GM19397 (cell line): Measurements from ENCODE around the gene SSR4.

ENCODE experiments used
- ATAC-seq: cut with Tn5 transposase; IDR thresholded peaks from one replicate; pipeline ENCODE4 v1.9.1; 2021; ENCODE audit warnings: mild to moderate bottlenecking, moderate library complexity; ENCODE audit not compliant: unreplicated experiment

The SSR4 gene

DNA sequence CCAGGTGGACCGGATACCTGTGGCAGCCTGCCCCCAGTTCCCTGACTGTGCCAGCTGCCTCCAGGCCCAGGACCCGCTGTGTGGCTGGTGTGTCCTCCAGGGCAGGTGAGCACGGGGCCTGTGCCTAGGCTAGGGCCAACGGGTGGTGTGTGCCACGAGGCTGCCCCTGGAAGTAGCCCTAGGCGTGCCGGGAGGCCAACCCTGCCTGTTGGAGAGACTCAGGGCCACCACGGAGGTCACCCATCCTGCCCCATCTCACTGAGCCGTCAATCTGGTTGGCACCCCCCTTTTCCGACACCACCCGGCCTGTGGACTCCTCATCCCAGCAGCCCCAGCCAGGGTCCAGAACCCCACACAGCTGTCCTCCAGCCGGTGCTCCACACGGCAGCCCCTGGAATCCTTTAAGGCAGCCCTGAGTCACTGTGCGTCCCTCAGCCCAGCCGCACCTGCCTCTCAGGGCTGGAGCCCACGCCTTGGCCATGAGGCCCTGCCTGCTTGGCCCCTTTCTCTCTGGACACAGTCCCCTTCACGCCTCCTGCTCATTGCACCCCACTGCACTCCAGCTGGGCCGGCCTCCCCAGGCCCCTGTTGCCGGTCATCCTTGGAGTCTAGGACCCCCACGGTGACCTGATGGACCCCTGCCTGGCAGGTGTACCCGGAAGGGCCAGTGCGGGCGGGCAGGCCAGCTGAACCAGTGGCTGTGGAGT is 25.2 kb upstream of the SSR4 start:
- ATAC-seq = no peak

GRCh38 chrX:153769865-153770600 is 24.4 kb upstream of the SSR4 start:
- ATAC-seq = no peak

DNA sequence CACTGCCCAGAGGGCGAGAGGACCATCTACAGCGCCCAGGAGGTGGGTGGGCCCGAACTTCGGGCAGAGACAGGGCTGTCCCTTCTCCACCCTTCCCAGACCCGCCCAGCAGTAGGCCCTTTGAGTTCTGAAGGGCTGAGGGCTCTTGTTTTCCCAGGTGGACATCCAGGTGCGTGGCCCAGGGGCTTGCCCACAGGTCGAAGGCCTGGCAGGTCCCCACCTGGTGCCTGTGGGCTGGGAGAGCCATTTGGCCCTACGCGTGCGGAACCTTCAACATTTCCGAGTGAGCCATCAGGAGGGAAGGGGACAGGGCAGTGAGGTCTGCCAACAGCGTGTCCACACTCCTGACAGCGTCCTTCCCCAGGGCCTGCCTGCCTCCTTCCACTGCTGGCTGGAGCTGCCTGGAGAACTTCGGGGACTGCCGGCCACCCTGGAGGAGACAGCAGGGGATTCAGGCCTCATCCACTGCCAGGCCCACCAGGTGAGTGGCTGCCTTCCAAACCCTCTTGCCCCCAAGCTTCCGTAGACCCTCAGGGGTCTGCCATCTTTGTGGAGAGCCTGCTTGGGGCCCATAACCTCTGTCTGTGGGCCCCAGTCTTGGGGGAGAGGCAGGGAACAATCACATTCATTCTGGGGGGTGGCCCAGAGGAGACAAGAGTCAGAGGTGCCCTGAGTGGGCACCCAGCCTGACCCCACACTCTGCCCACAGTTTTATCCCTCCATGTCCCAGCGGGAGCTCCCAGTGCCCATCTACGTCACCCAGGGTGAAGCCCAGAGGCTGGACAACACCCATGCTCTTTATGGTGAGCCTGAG is 23.7 kb upstream of the SSR4 start:
- ATAC-seq = no peak

DNA sequence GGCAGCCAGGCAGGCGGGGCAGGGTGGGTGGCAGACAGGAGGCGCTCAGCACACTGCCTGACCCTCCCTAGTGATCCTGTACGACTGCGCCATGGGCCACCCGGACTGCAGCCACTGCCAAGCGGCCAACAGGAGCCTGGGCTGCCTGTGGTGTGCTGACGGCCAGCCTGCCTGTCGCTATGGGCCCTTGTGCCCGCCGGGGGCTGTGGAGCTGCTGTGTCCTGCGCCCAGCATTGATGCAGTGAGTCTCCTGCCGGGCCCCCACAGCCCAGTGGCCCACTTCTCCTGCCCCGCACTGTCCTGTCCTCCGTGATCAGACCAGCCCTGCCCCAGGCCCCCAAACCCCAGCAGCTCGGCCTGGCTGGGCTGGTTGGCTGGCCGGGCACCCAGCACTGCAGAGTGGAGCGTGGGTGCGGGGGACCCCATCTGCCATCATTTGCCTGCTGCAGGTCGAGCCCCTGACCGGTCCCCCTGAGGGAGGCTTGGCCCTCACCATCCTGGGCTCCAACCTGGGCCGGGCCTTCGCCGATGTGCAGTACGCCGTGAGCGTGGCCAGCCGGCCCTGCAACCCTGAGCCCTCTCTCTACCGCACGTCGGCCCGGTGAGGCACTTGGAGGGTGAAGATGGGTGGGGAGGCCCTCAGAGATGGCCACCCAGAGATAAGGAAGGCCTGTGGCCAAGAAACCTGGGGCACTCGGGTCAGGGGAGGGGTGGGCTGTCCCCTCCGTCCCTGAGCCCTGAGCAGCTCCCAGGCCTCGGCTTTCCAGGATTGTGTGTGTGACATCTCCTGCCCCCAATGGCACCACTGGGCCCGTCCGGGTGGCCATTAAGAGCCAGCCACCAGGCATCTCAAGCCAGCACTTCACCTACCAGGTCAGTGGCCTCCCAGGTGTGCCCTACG is 22.8 kb upstream of the SSR4 start:
- ATAC-seq = no peak

- no peak for ATAC-seq
These were observed 21.9 kb upstream of the SSR4 start for GRCh38 chrX:153772316-153773217.

DNA sequence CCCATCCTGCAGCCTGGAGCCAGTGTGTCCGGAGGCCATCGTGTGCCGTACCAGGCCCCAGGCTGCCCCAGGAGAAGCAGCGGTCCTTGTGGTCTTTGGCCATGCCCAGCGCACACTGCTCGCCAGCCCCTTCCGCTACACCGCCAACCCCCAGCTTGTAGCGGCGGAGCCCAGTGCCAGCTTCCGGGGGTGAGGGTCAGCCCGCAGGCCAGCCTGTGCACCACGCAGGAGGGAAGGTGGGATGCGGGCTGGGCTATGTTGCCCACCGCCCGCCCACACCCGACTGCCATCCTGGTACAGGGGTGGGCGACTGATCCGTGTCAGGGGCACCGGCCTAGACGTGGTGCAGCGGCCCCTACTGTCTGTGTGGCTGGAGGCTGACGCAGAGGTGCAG is 21.3 kb upstream of the SSR4 start:
- no peak for ATAC-seq

DNA sequence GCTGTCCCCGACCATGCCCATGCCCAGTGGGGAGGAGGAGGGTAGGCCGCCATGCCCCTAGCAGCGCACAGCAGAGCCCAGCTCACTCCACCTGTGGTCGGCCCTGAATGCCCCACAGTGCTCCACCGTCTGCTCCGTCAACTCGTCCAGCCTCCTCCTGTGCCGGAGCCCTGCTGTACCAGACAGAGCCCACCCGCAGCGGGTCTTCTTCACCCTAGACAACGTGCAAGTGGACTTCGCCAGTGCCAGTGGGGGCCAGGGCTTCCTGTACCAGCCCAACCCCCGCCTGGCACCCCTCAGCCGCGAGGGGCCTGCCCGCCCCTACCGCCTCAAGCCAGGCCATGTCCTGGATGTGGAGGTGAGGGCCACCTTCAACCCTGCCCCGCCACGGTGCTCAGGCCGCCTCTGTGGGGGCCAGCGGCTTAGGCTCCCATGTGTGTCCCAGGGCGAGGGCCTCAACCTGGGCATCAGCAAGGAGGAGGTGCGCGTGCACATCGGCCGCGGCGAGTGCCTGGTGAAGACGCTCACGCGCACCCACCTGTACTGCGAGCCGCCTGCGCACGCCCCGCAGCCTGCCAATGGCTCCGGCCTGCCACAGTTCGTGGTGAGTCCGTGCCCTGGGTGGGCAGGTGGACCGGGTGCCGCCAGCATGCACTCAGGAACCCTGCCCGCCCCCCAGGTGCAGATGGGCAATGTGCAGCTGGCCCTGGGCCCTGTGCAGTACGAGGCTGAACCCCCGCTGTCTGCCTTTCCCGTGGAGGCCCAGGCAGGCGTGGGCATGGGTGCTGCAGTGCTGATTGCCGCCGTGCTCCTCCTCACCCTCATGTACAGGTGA is 20.5 kb upstream of the SSR4 start:
- no peak for ATAC-seq

DNA sequence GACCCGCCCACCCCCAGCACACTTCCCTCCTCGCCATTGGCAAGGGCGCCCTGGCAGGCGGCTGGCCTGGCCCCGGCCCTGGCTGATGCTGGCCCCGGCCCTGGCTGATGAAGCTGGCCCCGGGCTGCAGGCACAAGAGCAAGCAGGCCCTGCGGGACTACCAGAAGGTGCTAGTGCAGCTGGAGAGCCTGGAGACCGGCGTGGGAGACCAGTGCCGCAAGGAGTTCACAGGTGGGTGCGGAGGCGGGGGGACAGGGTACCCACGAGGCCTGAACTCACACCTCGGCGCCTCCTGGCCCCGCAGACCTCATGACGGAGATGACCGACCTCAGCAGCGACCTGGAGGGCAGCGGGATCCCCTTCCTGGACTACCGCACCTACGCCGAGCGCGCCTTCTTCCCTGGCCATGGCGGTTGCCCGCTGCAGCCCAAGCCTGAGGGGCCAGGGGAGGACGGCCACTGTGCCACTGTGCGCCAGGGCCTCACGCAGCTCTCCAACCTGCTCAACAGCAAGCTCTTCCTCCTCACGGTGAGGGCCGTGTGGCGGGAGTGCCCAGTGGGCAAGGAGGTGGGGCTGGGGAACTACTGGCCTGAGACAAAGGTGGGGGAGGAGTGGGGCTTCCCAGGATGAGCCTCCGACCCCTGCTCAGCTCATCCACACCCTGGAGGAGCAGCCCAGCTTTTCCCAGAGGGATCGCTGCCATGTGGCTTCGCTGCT is 19.7 kb upstream of the SSR4 start:
- no peak for ATAC-seq

- ATAC-seq = no peak
These were observed 19.0 kb upstream of the SSR4 start for GRCh38 chrX:153775293-153776119.

- no peak for ATAC-seq
These were observed 18.3 kb upstream of the SSR4 start for GRCh38 chrX:153776120-153776599.

DNA sequence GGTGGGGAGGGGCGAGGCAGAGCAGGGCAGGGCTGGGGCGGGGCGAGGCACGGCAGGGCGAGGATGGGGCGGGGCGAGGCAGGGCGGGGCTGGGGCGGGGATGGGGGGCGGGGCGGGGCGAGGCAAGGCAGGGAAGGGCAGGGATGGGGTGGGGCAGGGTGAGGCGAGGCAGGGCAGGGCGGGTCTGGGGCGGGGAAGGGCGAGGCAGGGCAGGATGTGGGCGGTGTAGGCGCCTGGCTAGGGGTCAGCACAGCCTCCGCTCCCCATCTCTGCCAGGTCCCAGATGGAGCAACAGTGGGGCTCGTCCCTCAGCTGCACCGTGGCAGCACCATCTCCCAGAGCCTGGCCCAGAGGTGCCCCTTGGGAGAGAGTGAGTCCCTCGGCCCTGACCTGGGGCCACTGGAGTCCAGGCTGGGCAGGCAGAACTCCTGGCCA is 17.8 kb upstream of the SSR4 start:
- no peak for ATAC-seq

DNA sequence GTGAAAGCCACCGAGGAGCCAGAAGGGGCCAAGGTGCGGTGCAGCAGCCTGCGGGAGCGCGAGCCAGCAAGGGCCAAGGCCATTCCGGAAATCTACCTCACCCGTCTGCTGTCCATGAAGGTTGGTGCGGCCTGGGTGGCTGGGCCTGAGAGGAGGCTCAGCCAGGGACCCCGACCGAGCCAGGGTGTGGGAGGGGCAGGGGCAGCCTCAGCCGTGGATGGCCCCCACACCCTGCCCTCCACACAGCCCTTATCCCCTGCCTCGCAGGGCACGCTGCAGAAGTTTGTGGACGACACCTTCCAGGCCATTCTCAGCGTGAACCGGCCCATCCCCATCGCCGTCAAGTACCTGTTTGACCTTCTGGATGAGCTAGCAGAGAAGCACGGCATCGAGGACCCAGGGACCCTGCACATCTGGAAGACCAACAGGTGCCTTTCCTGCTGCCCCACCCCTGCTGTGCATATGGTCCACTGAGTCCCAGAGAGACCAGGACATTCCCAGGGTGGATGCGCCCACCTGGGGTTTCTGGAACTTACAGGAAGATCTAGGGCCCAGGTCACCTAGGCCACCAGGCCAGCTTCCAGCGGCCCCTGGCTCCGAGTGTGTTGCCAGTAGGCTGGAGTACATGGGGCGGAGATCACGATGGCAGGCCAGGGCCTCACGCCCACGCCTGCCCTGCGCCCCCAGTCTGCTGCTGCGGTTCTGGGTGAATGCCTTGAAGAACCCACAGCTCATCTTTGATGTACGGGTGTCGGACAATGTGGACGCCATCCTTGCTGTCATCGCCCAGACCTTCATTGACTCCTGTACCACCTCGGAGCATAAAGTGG is 17.0 kb upstream of the SSR4 start:
- ATAC-seq = no peak

DNA sequence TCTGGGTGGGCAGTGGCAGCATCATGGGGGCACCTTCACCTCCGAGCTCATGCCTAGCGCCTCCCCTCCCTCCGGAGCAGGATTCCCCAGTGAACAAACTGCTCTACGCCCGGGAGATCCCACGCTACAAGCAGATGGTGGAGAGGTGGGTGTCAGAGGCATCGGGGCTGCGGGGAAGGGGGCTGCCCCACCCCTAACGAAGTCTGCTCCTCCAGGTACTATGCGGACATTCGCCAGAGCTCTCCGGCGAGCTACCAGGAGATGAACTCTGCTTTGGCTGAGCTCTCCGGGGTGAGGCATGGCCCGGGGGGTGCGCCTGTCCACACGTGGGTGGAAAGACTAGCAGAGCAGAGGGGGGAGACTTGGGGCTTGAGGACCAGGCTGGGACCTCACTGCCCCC is 16.3 kb upstream of the SSR4 start:
- ATAC-seq = no peak

DNA sequence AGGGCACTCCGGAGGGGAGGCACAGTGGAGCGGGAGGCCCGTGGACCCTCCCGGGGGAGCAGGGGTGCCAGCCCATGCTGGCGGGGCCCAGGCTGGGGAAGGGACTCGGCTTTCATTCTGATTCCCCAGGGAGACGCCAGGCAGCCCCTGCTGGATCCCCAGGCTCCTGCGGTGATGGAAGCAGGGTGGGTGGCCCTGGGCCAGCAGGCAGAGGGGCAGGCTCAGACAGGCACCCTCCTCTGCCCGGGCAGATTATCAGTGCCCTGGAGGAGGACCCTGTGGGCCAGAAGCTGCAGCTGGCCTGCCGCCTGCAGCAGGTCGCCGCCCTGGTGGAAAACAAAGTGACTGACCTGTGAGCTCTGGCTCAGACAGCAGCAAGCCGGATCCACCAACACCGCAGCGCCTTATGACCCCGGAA is 15.8 kb upstream of the SSR4 start:
- no peak for ATAC-seq

DNA sequence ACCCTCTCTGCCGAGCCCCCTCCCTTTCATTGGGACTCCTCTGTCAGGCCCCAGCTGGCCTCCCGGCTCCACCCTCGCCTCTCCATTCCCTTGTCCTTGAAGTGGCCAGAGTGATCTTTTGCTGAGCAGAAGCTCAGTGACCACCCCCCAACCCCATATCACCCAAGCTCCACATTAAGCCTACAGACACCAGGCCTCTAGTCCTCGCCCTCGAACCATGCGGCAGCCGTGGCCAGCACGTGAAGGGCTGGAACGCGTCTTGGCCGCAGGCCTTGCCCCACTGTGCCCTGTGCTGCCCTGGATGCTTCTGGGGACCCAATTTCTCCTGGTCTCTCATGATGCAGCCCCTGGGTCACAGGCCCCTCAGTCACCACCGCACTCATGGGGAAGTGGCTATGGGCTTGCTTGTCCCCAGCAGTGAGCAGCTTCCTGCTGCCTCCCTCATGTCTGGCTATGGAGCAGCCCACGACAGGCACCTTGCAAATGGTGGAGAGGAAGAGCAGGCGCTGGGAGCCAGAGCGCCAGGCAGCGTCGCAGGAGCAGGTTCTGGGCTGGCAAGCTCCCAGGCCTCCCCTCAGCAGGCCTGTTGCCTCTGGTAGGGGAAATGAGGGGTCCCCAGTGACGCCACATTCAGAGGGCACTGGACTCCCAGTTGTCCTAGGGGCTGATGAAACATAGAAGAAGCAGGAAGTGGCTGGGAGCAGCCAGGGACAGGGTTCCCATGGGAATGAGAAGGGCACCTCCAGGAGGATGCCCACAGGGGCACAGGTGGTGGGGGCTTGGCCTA is 14.4 kb upstream of the SSR4 start:
- no peak for ATAC-seq
